ENCODE results near the gene REP15. TPM values are rescaled to one million over a fixed set of nuclear protein-coding genes. Genes with fewer than 3 reads are reported as not detected.

The REP15 gene
- total RNA-seq, 6 experiments from 2014 or later, result 2.1 to 2.9 (median 2.4) TPM

Other genes starting within 250 kb of the REP15 start
- not detected for gene SMCO2, start 249.7 kb upstream of the REP15 start, total RNA-seq (2021; fragmentation: NEBNext Ultra II Directional; extraction: Animal tissue kit (Norgen Biotek cat#: 25700))
- gene PPFIBP1, start 172.2 kb upstream of the REP15 start, total RNA-seq (2021; fragmentation: NEBNext Ultra II Directional; extraction: Animal tissue kit (Norgen Biotek cat#: 25700)), result 100 to 1,000 TPM in 2 of 6 experiments, 10 to 100 TPM in 4; 79.1 to 104 (median 92.0) TPM
- gene MRPS35, start 14.4 kb downstream of the REP15 start, total RNA-seq (2021; fragmentation: NEBNext Ultra II Directional; extraction: Animal tissue kit (Norgen Biotek cat#: 25700)), result 10 to 100 TPM; 39.2 to 47.9 (median 45.6) TPM
- 10 to 100 TPM; 17.6 to 24.7 (median 19.3) TPM for gene KLHL42, start 83.8 kb downstream of the REP15 start, total RNA-seq (2021; fragmentation: NEBNext Ultra II Directional; extraction: Animal tissue kit (Norgen Biotek cat#: 25700))
- gene MANSC4, start 83.8 kb downstream of the REP15 start, total RNA-seq (2021; fragmentation: NEBNext Ultra II Directional; extraction: Animal tissue kit (Norgen Biotek cat#: 25700)), result not detected

Data from HFFc6 (cell line).